Coronary artery (tissue), 2 donors: ENCODE results near the gene GLDC.
"Not testable (repeated sequence)": the region's sequence is repeated elsewhere in the genome, so short reads cannot be mapped to it uniquely, and the experiment has no call there.

ENCODE experiments used
- DNase-seq: peaks from one replicate; pipeline ENCODE4 v3.0.0-alpha.2; 2017; ENCODE audit warnings: low spot score
- H3K27ac ChIP-seq, 2 donors: fragments of 200-600 bp; sonication (generic); one replicate each; pipeline ENCODE4 v1.5.1; 2016 to 2019
- H3K4me3 ChIP-seq: fragments of 200-600 bp; sonication (generic); 2 replicates; pipeline ENCODE4 v1.5.1; 2016; ENCODE audit warnings: mild to moderate bottlenecking, moderate library complexity
- CTCF ChIP-seq: fragments of 200-600 bp; sonication (generic); IDR thresholded peaks from one replicate; pipeline ENCODE4 v1.5.1; 2019; ENCODE audit warnings: antibody characterized with exemption

Gene GLDC

DNA sequence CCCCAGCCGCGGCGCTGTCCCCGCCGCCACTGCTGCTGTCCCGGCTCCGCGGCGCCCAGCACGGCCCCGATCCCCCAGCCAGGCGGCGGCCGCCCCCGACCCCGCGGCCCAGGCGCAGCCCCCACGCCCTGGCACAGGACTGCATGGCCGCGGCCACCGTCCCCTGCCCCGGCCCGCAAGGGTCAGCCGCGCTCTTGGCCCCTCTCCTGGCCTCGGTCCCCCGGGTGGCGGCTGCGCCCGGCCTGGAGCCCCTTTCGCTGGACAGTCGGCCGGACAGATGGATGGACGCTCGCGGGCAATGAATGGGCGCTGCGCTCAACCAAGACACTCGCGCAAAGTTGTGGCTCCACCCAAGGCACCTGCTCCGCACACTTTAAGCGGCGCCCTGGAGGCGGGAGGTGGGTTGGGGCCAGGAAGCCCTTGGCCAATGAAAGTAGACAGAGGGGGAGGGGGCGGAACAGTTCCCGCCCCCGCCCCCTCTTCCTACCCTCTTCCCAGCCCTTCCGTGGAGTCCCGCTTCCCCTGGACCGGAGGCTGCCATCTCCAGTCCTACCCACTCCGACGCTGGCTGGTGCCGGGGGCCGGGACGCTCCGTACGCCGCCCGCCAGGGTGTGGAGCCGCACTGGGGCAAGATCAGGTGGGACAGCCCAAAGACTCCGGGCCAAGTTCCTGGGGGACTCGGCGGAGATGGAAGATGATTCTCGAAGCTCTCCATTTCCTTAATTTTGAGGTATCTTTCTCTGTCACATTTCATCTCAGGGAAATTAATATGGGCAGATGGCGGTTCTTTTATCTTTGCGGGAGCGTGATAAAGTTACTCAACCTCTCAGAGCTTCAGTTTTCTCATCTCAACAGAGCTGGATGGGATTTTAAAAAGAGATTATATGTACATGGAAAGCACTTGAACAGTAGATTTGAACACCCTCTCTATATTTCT is at the start of gene GLDC:
Gene GLDC, minus strand, starts transcription at position 375 of the 938 bp plus-strand sequence. Its CDS starts 230 bp downstream, at position 145.
- H3K27ac ChIP-seq, result no peak within 1 kb of the TSS
- peak within 1 kb of the TSS; percentile 68 for H3K4me3 ChIP-seq
- no peak for TF ChIP-seq CTCF
- DNase-seq, result no peak

- no peak for DNase-seq
- Histone ChIP-seq H3K4me3 (no peak overlapping the region), H3K27ac (no peak overlapping the region)
- no peak for TF ChIP-seq CTCF
Measured at GRCh38 chr9:6692881-6693361, 47.4 kb upstream of the GLDC start.

- Histone ChIP-seq H3K27ac (no peak overlapping the region), H3K4me3 (no peak overlapping the region)
- DNase-seq, result no peak
- TF ChIP-seq CTCF, result no peak
Measured at GRCh38 chr9:6692433-6692832, 46.9 kb upstream of the GLDC start.

- not testable (repeated sequence) for H3K27ac ChIP-seq, DNase-seq, H3K4me3 ChIP-seq
Measured at GRCh38 chr9:6690675-6691070, 45.1 kb upstream of the GLDC start.

DNA sequence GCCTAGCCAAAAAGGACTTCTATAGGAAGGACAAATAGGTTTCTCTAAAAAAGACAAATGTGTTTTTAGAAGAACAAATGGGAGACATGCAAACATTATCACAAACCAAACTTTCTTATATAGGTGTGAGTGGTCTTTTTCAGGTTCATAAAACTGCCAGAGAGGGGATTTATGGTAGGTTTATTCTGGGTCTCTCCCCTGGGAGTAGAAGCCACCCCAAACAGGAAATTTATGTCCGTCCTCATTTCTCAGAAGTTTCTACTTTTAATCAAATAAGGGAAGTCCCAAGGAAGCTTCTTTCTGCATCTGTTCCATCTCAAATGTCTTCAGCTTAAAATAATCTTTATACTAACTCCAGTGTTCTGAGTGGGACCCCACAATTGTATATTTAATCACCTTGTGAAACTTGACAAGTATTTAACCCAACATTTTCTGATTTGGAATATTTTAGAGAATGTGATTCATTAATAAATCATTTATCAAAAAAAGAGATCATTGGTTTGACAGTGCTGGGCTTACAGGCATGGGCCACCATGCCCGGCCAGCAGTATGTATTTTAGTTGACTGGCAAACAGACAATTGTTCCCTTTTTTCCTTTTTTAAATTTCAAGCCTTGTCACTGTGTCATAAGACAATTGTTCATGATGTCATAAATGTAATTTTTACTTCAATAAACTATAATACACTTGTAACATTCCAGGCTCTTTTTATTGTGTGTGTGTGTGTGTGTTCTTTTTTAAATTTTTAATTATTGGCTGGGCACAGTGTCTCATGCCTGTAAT is 44.6 kb upstream of the GLDC start:
- DNase-seq, result no peak
- no peak for TF ChIP-seq CTCF
- Histone ChIP-seq H3K4me3 (no peak overlapping the region), H3K27ac (no peak overlapping the region)

DNA sequence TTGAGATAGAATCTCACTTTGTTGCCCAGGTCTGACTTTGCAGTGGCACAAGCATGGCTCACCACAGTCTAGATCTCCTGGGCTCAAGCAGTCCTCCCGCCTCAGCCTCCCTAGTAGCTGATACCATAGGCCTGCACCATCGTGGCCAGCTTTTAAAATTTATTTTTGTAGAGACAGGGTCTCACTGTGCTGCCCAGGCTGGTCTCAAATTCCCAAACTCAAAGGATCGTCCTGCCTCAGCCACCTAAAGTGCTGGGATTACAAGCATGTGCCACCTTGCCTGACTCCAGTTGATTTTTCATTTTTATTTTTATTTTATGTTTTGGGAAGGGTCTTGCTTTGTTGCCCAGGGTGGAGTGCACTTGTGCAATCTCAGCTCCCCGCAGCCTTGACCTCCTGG is 41.7 kb upstream of the GLDC start:
- H3K27ac ChIP-seq, result no peak overlapping the region
- TF ChIP-seq CTCF, result no peak
- DNase-seq, result no peak
- no peak overlapping the region for H3K4me3 ChIP-seq

DNA sequence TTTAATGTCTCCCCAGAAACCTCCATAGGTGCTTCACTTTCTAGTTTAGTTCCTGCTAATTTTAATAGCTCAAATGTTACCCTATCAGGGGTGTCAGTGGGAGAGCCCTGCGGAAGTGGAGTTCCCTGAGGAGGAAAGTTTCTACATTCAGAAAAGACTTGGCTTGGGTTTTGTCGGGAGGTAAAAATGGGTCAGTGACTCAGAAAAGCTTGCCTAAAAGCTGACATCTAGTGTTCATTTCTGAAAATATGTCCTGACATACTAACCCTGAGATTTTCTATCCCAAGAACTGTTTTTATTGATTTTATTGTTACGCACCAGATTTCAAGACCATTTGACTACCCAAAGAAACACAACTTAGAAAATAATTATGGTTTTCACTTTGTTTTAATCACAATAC is 40.9 kb upstream of the GLDC start:
- TF ChIP-seq CTCF, result no peak
- H3K4me3 ChIP-seq, result no peak overlapping the region
- DNase-seq, result no peak
- H3K27ac ChIP-seq, result no peak overlapping the region
